Keratinocyte (primary cell): ENCODE results near the gene KCNF1.

Source experiments
- CTCF ChIP-seq, 3 experiments: IDR thresholded peaks in 1 of 3; conservative IDR thresholded peaks in 1 of 3; optimal IDR thresholded peaks in 1 of 3; 2 replicates in 2 of 3; 3 replicates in 1 of 3; pipeline versions ENCODE3 to v1.5.1; 2011; ENCODE audit warnings: low read length in 3 of 3, mild to moderate bottlenecking in 3 of 3, moderate library complexity in 2 of 3, control low read depth in 1 of 3, inconsistent platforms in 1 of 3; ENCODE audit not compliant: insufficient read depth in 2 of 3; ENCODE audit errors: extremely low read depth in 1 of 3
- EZH2 ChIP-seq: IDR thresholded peaks from one replicate; pipeline ENCODE4 v1.6.1; 2012; ENCODE audit warnings: inconsistent platforms, mild to moderate bottlenecking, low read length, moderate library complexity

GRCh38 chr2:10915731-10916276, 4.1 kb downstream of the KCNF1 start:
- no peak for TF ChIP-seq CTCF (optimal IDR thresholded peaks at IDR 0.05 in 1 of 3, IDR thresholded peaks at IDR 0.05 in 1 of 3, conservative IDR thresholded peaks at IDR 0.05 in 1 of 3; ENCODE audit: extremely low read depth in 1 of 3, insufficient read depth in 2 of 3, low read length in 3 of 3)
- no peak for TF ChIP-seq EZH2
